B cell (primary cell): ENCODE data around the gene TYW5.

ENCODE experiments used
- EZH2 ChIP-seq: IDR thresholded peaks from 2 replicates; pipeline ENCODE4 v1.6.1; 2012; ENCODE audit warnings: borderline replicate concordance, low read depth, mild to moderate bottlenecking, moderate library complexity, low read length; ENCODE audit not compliant: insufficient read depth, poor library complexity, severe bottlenecking
- TF ChIP-seq, protein P1 (sequence below): fragments of 200-600 bp; IDR thresholded peaks from one replicate; pipeline ENCODE4 v1.8.0; 2022; ENCODE audit warnings: antibody characterized with exemption, mild to moderate bottlenecking

DNA sequence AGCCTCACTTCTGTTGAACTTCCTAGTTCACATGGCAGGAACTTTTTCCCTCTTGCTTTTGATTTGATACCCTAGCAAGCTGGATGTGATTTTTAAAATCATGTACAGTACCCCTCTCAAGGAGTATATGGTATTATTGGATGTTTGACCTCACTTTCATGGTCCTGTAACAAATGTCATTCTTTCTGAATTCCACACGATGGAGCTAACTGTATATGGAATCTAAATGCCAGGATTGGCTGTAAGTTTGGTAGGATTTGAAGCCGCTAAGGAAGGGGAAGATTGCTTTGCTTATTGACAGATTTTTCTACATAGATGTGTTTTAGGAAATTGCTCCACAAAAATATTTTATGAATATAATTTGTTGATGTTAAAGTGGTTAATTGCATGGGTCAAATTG lies 18.4 kb upstream of the TYW5 start:
- TF ChIP-seq, protein P1, sequence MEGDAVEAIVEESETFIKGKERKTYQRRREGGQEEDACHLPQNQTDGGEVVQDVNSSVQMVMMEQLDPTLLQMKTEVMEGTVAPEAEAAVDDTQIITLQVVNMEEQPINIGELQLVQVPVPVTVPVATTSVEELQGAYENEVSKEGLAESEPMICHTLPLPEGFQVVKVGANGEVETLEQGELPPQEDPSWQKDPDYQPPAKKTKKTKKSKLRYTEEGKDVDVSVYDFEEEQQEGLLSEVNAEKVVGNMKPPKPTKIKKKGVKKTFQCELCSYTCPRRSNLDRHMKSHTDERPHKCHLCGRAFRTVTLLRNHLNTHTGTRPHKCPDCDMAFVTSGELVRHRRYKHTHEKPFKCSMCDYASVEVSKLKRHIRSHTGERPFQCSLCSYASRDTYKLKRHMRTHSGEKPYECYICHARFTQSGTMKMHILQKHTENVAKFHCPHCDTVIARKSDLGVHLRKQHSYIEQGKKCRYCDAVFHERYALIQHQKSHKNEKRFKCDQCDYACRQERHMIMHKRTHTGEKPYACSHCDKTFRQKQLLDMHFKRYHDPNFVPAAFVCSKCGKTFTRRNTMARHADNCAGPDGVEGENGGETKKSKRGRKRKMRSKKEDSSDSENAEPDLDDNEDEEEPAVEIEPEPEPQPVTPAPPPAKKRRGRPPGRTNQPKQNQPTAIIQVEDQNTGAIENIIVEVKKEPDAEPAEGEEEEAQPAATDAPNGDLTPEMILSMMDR: no peak
- no peak for TF ChIP-seq EZH2
